ENCODE data around the gene CALML4. TPM values are rescaled to one million over a fixed set of nuclear protein-coding genes. Genes with fewer than 3 reads are reported as not detected.

The CALML4 gene
- total RNA-seq, 1 donor from 2014 or later, result 22.7 TPM

DNA sequence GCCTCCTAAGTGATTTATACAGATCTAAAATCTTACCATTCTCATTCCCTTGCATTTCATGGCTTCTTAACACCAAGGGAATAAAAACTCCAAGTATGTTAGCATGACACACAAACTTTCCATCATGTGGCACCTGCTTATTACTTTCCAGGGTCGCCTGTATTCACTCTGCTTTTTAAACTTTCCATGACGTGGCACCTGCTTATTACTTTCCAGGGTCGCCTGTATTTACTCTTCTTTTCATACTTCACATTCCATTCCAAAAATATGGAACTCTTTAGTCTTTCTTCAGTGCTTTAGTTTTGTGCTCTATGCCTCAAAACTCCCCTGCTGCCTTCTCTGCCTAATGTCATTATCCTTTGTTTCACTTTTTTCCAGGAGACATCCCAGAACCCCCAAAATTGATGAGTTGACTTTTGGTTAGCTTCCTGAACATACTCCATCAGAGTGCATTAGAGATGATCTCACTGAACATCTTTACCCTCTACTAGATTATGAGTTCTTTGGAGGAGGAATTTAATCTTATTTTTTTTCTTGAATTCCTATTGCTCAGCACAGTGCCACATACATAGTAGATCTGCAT, 47.0 kb downstream of the CALML4 start:
- Histone ChIP-seq H3K4me3 (no peak overlapping the region), H3K27ac (no peak overlapping the region), H2AFZ (replicated peaks) (no peak overlapping the region), H3K4me1 (no peaks in the 10 kb centered on the region), H3F3A (ENCODE audit: low read depth) (peaks cover 11% of the 10 kb centered on the region), H3K27me3 (no peaks in the 10 kb centered on the region), H3K4me2 (no peak overlapping the region), H3K9ac (no peak overlapping the region), H3K9me3 (ENCODE audit: low read depth) (no peaks in the 10 kb centered on the region), H3K36me3 (peaks cover 22% of the 10 kb centered on the region), H4K20me1 (ENCODE audit: low read depth) (peaks cover 5% of the 10 kb centered on the region), H3K79me2 (ENCODE audit: low read depth) (no peaks in the 10 kb centered on the region)
- no peak for DNase-seq (ENCODE audit: low spot score)
- H3K9me3 Mint-ChIP-seq, result peaks cover 5% of the 10 kb centered on the region
- H3K36me3 Mint-ChIP-seq, result peaks cover 31% of the 10 kb centered on the region
- H3K27me3 Mint-ChIP-seq (ENCODE audit: insufficient read depth, low read depth), result no peaks in the 10 kb centered on the region
- peaks cover 13% of the 10 kb centered on the region for H3K4me1 Mint-ChIP-seq
- TF ChIP-seq EZH2phosphoT487 (IDR thresholded peaks at IDR 0.05) (no peak), EZH2 (IDR thresholded peaks at IDR 0.05) (no peak)
- TF ChIP-seq, protein P1, sequence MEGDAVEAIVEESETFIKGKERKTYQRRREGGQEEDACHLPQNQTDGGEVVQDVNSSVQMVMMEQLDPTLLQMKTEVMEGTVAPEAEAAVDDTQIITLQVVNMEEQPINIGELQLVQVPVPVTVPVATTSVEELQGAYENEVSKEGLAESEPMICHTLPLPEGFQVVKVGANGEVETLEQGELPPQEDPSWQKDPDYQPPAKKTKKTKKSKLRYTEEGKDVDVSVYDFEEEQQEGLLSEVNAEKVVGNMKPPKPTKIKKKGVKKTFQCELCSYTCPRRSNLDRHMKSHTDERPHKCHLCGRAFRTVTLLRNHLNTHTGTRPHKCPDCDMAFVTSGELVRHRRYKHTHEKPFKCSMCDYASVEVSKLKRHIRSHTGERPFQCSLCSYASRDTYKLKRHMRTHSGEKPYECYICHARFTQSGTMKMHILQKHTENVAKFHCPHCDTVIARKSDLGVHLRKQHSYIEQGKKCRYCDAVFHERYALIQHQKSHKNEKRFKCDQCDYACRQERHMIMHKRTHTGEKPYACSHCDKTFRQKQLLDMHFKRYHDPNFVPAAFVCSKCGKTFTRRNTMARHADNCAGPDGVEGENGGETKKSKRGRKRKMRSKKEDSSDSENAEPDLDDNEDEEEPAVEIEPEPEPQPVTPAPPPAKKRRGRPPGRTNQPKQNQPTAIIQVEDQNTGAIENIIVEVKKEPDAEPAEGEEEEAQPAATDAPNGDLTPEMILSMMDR (IDR thresholded peaks at IDR 0.05), result no peak
- no peak overlapping the region for H3K27ac Mint-ChIP-seq
- no peak overlapping the region for H3K4me3 Mint-ChIP-seq

DNA sequence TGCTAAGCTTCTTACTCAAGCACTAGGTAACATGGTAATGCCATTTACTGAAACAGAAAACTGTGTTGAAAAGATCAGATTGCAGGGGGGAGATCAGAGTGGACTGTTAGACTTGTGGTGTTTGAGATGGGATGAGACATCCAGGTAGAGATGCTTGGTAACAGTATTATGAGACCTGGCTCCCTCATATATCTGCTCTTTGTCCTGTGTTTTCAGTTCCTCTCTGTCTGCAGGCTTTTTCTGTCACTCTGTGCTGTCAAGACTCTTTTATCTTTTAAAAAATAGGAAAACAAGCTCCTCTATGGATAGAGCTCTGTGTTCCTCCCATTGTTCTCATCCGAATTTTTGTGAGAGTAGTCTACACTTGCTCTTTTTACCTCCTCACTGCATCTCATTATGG, 48.1 kb downstream of the CALML4 start:
- H3F3A ChIP-seq (ENCODE audit: low read depth), result peaks cover 18% of the 10 kb centered on the region
- peaks cover 27% of the 10 kb centered on the region for H3K36me3 Mint-ChIP-seq

DNA sequence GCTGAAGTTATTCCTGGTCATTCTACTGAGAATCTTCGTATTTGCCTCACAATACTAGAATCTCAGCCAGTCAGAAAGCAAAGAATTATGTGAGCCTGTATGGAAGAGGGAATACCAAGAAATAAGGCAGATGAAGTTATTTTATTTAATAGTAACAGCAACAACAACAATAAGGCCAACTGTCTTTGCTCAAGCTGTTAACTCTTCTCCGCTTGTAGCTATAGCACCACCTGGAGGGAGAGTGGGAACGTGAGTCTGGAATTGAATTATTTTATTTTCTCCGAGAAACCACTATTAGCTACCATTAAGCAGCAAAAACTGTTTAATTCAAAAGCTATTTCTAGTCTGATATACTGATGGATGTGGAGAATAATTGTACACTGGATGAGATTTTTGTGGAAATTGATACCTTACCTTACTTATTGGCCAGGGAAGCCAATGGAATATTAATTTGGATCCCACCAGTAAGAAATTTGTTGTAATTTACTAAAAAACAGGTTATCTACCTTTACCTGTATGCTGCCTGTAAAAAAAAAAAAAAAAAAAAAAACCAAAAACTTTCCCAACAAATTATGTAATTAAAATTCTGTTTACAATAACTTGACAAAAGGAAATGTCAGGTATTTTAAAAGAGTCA, 50.1 kb downstream of the CALML4 start:
- H3K9ac ChIP-seq, result no peak overlapping the region
- no peak for TF ChIP-seq EZH2 (IDR thresholded peaks at IDR 0.05)
- TF ChIP-seq, protein P1 (IDR thresholded peaks at IDR 0.05), result peak; percentile 87
- Mint-ChIP-seq H3K27ac (no peak overlapping the region), H3K27me3 (ENCODE audit: insufficient read depth, low read depth) (no peaks in the 10 kb centered on the region), H3K4me3 (no peak overlapping the region), H3K36me3 (peaks cover 13% of the 10 kb centered on the region), H3K4me1 (peaks cover 13% of the 10 kb centered on the region), H3K9me3 (peaks cover 1% of the 10 kb centered on the region)
- H3K4me2 ChIP-seq, result no peak overlapping the region
- peaks cover 18% of the 10 kb centered on the region for H3K36me3 ChIP-seq
- H3K27ac ChIP-seq, result no peak overlapping the region
- peak; percentile 76 for DNase-seq (ENCODE audit: low spot score)
- peaks cover 10% of the 10 kb centered on the region for H4K20me1 ChIP-seq (ENCODE audit: low read depth)
- no peaks in the 10 kb centered on the region for H3K27me3 ChIP-seq
- no peak overlapping the region for H3K4me3 ChIP-seq
- H3F3A ChIP-seq (ENCODE audit: low read depth), result peaks cover 18% of the 10 kb centered on the region
- peaks cover 7% of the 10 kb centered on the region for H3K79me2 ChIP-seq (ENCODE audit: low read depth)
- no peaks in the 10 kb centered on the region for H3K9me3 ChIP-seq (ENCODE audit: low read depth)
- H3K4me1 ChIP-seq, result no peaks in the 10 kb centered on the region
- H2AFZ ChIP-seq (replicated peaks), result no peak overlapping the region

More for the DNA sequence above, 48.1 kb downstream of the CALML4 start:
- Histone ChIP-seq H3K36me3 (peaks cover 22% of the 10 kb centered on the region), H3K9ac (no peak overlapping the region), H3K9me3 (ENCODE audit: low read depth) (no peaks in the 10 kb centered on the region), H3K4me1 (no peaks in the 10 kb centered on the region), H3K79me2 (ENCODE audit: low read depth) (no peaks in the 10 kb centered on the region), H4K20me1 (ENCODE audit: low read depth) (peaks cover 5% of the 10 kb centered on the region), H3K4me2 (no peak overlapping the region), H3K27ac (no peak overlapping the region), H3K4me3 (no peak overlapping the region), H2AFZ (replicated peaks) (no peak overlapping the region), H3K27me3 (no peaks in the 10 kb centered on the region)
- Mint-ChIP-seq H3K4me3 (no peak overlapping the region), H3K27ac (no peak overlapping the region), H3K27me3 (ENCODE audit: insufficient read depth, low read depth) (no peaks in the 10 kb centered on the region), H3K9me3 (peaks cover 3% of the 10 kb centered on the region), H3K4me1 (peaks cover 13% of the 10 kb centered on the region)
- TF ChIP-seq EZH2phosphoT487 (IDR thresholded peaks at IDR 0.05) (no peak), EZH2 (IDR thresholded peaks at IDR 0.05) (no peak)
- TF ChIP-seq, protein P1 (IDR thresholded peaks at IDR 0.05), result no peak
- DNase-seq (ENCODE audit: low spot score), result no peak

Measured in neural progenitor cell (in vitro differentiated cells).